Caco-2 (cell line): ENCODE results near the gene VDAC2. TPM values are rescaled to one million over a fixed set of nuclear protein-coding genes. Genes with fewer than 3 reads are reported as not detected.

ENCODE experiments used
- BruUV-seq: library from RNA; stranded (reverse); fragments of 400-500 nt; replicated peaks from 2 replicates; lab custom pipeline; 2021; lab: Mats Ljungman, UMichigan
- CTCF ChIA-PET: fragments of 300-600 bp; sonication (Branson Sonifier 250); formaldehyde crosslinking; loops from one replicate; lab custom pipeline; 2022; ENCODE audit warnings: antibody characterized with exemption; lab: Charles Lee
- POLR2A ChIA-PET: fragments of 300-600 bp; sonication (Branson Sonifier 250); formaldehyde crosslinking; loops from one replicate; lab custom pipeline; 2022; ENCODE audit warnings: antibody characterized with exemption; lab: Charles Lee
- DNase-seq, 2 experiments: peaks; one replicate each; pipeline versions ENCODE4 v3.0.0 to v3.0.0-alpha.2; 2020 to 2022
- H3K27me3 ChIP-seq: replicated peaks from 2 replicates; pipeline ENCODE4 v1.6.0; 2011; ENCODE audit warnings: low read length; ENCODE audit not compliant: control insufficient read depth, insufficient read depth
- H3K36me3 ChIP-seq: 2 replicates; pipeline ENCODE4 v1.5.1; 2011; ENCODE audit warnings: low read length; ENCODE audit not compliant: control insufficient read depth, insufficient read depth
- H3K4me1 ChIP-seq: fragments of 250-450 bp; sonication (Bioruptor Pico); 2 replicates; pipeline ENCODE4 v1.5.1; 2020; ENCODE audit warnings: mild to moderate bottlenecking
- H3K4me3 ChIP-seq: 2 replicates; pipeline ENCODE4 v1.5.1; 2011; ENCODE audit warnings: low read depth, mild to moderate bottlenecking, control low read depth, low read length
- H3K9me3 ChIP-seq: fragments of 250-450 bp; sonication (Bioruptor Pico); 2 replicates; pipeline ENCODE4 v1.5.1; 2020; ENCODE audit warnings: mild to moderate bottlenecking, moderate library complexity
- H3K27ac Mint-ChIP-seq: one replicate; pipeline ENCODE4 v1.8.0; 2022; ENCODE audit warnings: mixed read lengths; ENCODE audit not compliant: unreplicated experiment
- H3K27me3 Mint-ChIP-seq: one replicate; pipeline ENCODE4 v1.8.0; 2022; ENCODE audit warnings: mixed read lengths; ENCODE audit not compliant: insufficient read depth, unreplicated experiment
- H3K36me3 Mint-ChIP-seq: one replicate; pipeline ENCODE4 v1.8.0; 2022; ENCODE audit warnings: mild to moderate bottlenecking, mixed read lengths; ENCODE audit not compliant: insufficient read depth, unreplicated experiment
- H3K4me1 Mint-ChIP-seq: one replicate; pipeline ENCODE4 v1.8.0; 2022; ENCODE audit warnings: low read depth, mixed read lengths; ENCODE audit not compliant: unreplicated experiment
- H3K4me3 Mint-ChIP-seq: one replicate; pipeline ENCODE4 v1.8.0; 2022; ENCODE audit warnings: mild to moderate bottlenecking, moderate library complexity, mixed read lengths; ENCODE audit not compliant: unreplicated experiment
- H3K9me3 Mint-ChIP-seq: one replicate; pipeline ENCODE4 v1.8.0; 2022; ENCODE audit warnings: mixed read lengths; ENCODE audit not compliant: unreplicated experiment
- intact Hi-C: fragments of 100-400 bp; cut with micrococcal nuclease; formaldehyde crosslinking; loops from one replicate; pipeline ENCODE4 v1.10.0; 2022; ENCODE audit not compliant: unreplicated experiment
- total RNA-seq: library from RNA; stranded (reverse); gene quantifications from 2 replicates; pipeline ENCODE4 v1.2.3, GENCODE V29; 2022
- TF ChIP-seq, protein P1 (sequence below), 2 experiments: fragments of 200-600 bp in 1 of 2; IDR thresholded peaks; 1 replicate in 1 of 2; 2 replicates in 1 of 2; pipeline versions ENCODE4 v1.5.1 to v1.8.0; 2011 to 2022; ENCODE audit warnings: antibody characterized with exemption in 1 of 2, control low read depth in 1 of 2, inconsistent platforms in 1 of 2, low read depth in 1 of 2, low read length in 1 of 2, mild to moderate bottlenecking in 1 of 2, moderate library complexity in 1 of 2; ENCODE audit not compliant: insufficient read depth in 1 of 2, severe bottlenecking in 1 of 2, unreplicated experiment in 1 of 2

The VDAC2 gene
- total RNA-seq, 1 experiment from 2014 or later: 244 TPM

- no peak overlapping the region for H3K27ac Mint-ChIP-seq
- no TSS peak for BruUV-seq
- intact Hi-C loops: no loop called here
- H3K27me3 ChIP-seq: no peaks in the 10 kb centered on the region
- H3K9me3 ChIP-seq: no peaks in the 10 kb centered on the region
- H3K36me3 ChIP-seq: no peaks in the 10 kb centered on the region
- peaks cover 7% of the 10 kb centered on the region; the same call in 1 of the 2 replicates for H3K4me1 ChIP-seq
- H3K36me3 Mint-ChIP-seq: no peaks in the 10 kb centered on the region
- no peaks in the 10 kb centered on the region for H3K27me3 Mint-ChIP-seq
- H3K4me3 ChIP-seq: no peak overlapping the region
- no peak overlapping the region for H3K4me3 Mint-ChIP-seq
- no peaks in the 10 kb centered on the region for H3K9me3 Mint-ChIP-seq
- ChIA-PET CTCF (interaction anchor here (1.6 kb wide), 1 partner anchor 9 kb away, joined by 10 read pairs; the partner anchor contains the start of gene COMTD1), POLR2A (no interaction called here)
- DNase-seq: no peak
- H3K4me1 Mint-ChIP-seq: no peaks in the 10 kb centered on the region
- TF ChIP-seq, protein P1, sequence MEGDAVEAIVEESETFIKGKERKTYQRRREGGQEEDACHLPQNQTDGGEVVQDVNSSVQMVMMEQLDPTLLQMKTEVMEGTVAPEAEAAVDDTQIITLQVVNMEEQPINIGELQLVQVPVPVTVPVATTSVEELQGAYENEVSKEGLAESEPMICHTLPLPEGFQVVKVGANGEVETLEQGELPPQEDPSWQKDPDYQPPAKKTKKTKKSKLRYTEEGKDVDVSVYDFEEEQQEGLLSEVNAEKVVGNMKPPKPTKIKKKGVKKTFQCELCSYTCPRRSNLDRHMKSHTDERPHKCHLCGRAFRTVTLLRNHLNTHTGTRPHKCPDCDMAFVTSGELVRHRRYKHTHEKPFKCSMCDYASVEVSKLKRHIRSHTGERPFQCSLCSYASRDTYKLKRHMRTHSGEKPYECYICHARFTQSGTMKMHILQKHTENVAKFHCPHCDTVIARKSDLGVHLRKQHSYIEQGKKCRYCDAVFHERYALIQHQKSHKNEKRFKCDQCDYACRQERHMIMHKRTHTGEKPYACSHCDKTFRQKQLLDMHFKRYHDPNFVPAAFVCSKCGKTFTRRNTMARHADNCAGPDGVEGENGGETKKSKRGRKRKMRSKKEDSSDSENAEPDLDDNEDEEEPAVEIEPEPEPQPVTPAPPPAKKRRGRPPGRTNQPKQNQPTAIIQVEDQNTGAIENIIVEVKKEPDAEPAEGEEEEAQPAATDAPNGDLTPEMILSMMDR (IDR thresholded peaks at IDR 0.05; ENCODE audit: insufficient read depth in 1 of 2, low read depth in 1 of 2, low read length in 1 of 2, severe bottlenecking in 1 of 2, unreplicated experiment in 1 of 2): no peak
These were observed 34.1 kb downstream of the VDAC2 start for GRCh38 chr10:75244487-75245353.

GRCh38 chr10:75245354-75246250 is 35.0 kb downstream of the VDAC2 start:
- Histone ChIP-seq H3K27me3 (no peaks in the 10 kb centered on the region), H3K36me3 (no peaks in the 10 kb centered on the region), H3K9me3 (no peaks in the 10 kb centered on the region), H3K4me3 (no peak overlapping the region), H3K4me1 (peaks cover 5% of the 10 kb centered on the region; the same call in 1 of the 2 replicates)
- no peaks in the 10 kb centered on the region for H3K36me3 Mint-ChIP-seq
- no peak for DNase-seq
- intact Hi-C loops: no loop called here
- POLR2A ChIA-PET: no interaction called here
- H3K27me3 Mint-ChIP-seq: no peaks in the 10 kb centered on the region
- CTCF ChIA-PET: interaction anchor here (1.6 kb wide), 1 partner anchor 10 kb away, joined by 10 read pairs; the partner anchor contains the start of gene COMTD1
- H3K27ac Mint-ChIP-seq: no peak overlapping the region
- TF ChIP-seq, protein P1 (IDR thresholded peaks at IDR 0.05; ENCODE audit: insufficient read depth in 1 of 2, low read depth in 1 of 2, low read length in 1 of 2, severe bottlenecking in 1 of 2, unreplicated experiment in 1 of 2): no peak
- no peaks in the 10 kb centered on the region for H3K4me1 Mint-ChIP-seq
- no TSS peak for BruUV-seq
- no peak overlapping the region for H3K4me3 Mint-ChIP-seq
- no peaks in the 10 kb centered on the region for H3K9me3 Mint-ChIP-seq

DNA sequence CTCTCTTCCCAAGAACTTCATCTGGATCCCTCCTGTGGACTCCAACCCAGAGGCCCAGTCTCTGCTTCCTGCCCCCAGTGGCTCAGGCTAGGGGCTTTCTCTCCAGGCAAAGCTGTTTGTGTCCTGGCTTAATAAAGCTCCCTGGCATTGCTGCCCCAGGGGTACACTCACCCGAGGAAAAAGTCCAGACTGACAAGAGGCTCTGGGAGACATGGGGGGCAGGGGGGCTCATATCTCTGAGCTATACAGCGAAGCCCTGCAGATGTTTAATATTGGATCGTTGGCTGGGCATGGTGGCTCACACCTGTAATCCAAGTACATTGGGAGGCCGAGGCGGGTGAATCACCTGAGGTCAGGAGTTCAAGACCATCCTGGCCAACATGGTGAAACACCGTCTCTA is 35.9 kb downstream of the VDAC2 start:
- no peak for DNase-seq
- ChIA-PET POLR2A (no interaction called here), CTCF (interaction anchor here (1.6 kb wide), 1 partner anchor 11 kb away, joined by 10 read pairs; the partner anchor contains the start of gene COMTD1)
- Histone ChIP-seq H3K9me3 (no peaks in the 10 kb centered on the region), H3K36me3 (no peaks in the 10 kb centered on the region), H3K27me3 (no peaks in the 10 kb centered on the region), H3K4me3 (no peak overlapping the region), H3K4me1 (peaks cover 5% of the 10 kb centered on the region; the same call in 1 of the 2 replicates)
- H3K36me3 Mint-ChIP-seq: no peaks in the 10 kb centered on the region
- H3K4me1 Mint-ChIP-seq: no peaks in the 10 kb centered on the region
- TF ChIP-seq, protein P1 (IDR thresholded peaks at IDR 0.05; ENCODE audit: insufficient read depth in 1 of 2, low read depth in 1 of 2, low read length in 1 of 2, severe bottlenecking in 1 of 2, unreplicated experiment in 1 of 2): no peak
- no peak overlapping the region for H3K4me3 Mint-ChIP-seq
- no peaks in the 10 kb centered on the region for H3K9me3 Mint-ChIP-seq
- no peak overlapping the region for H3K27ac Mint-ChIP-seq
- intact Hi-C loops: no loop called here
- BruUV-seq: no TSS peak
- H3K27me3 Mint-ChIP-seq: no peaks in the 10 kb centered on the region
